Uterus (tissue), 2 donors: ENCODE measurements around the gene ADAMTS2.

Source experiments
- CTCF ChIP-seq, 4 experiments: fragments of 200-600 bp in 2 of 4; fragments of 450-650 bp in 2 of 4; sonication (generic) in 2 of 4; IDR thresholded peaks; one replicate each; pipeline ENCODE4 v1.5.1; 2016 to 2019; ENCODE audit warnings: antibody characterized with exemption in 4 of 4, mild to moderate bottlenecking in 2 of 4, moderate library complexity in 1 of 4
- POLR2A ChIP-seq, 2 donors: fragments of 450-650 bp; IDR thresholded peaks; one replicate each; pipeline ENCODE4 v1.6.1; 2016; ENCODE audit warnings: antibody characterized with exemption in 2 of 2, mild to moderate bottlenecking in 1 of 2, moderate library complexity in 1 of 2

- TF ChIP-seq CTCF (IDR thresholded peaks at IDR 0.05) (peak; percentile 86 to 99 (median 93)), POLR2A (IDR thresholded peaks at IDR 0.05) (peak in 1 of 2 donors; percentile 36)
Measured at GRCh38 chr5:179166886-179167841, 178.1 kb downstream of the ADAMTS2 start.
